Right hindlimb (tissue), 1 donor: Measurements from ENCODE around the gene FBXL7.

Experiments
- DNase-seq: peaks from one replicate; pipeline ENCODE4 v3.0.0-alpha.2; 2018

The FBXL7 gene

DNA sequence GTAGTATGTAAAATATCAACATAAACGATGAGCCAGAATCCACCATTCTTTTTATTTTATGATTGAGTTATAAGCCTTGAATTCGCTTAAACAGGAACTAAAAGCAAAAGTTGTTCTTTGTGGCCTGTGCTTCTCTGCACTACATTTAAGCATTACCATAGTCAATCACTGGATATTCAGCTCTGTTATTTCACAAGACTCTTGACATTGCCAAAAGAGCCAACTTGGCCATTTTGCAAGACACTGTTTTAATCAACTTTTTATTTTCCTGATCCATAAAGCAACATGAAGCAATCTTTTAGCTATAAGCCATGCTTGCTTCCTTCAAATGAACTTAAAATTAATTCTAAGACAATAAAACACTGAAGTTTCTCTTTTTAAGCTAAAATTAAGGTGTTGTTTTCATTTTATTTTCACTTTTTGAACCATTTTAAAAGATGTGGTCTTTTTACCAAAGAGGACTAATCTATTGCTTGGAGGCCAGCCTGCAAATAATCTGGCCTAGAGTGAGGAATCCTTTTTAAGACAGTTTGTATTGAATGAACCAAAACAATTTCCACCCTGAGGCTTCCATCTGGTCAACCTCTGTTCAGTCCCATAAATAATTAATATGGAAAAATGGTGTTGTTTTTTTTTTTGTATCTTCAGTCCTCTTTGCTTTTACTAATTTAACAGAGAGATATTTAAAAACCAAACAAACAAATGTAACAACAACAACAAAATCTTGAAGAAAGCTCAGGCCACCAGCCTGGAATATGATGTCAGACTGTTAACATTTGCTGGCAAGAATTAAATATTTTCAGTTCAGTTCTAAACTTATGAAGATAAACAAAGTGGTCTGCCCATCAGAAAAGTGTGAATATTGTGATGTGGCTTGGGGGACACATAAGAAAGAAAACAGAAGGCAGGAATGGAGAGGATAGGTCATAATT lies 405.2 kb downstream of the FBXL7 start:
- no peak for DNase-seq

DNA sequence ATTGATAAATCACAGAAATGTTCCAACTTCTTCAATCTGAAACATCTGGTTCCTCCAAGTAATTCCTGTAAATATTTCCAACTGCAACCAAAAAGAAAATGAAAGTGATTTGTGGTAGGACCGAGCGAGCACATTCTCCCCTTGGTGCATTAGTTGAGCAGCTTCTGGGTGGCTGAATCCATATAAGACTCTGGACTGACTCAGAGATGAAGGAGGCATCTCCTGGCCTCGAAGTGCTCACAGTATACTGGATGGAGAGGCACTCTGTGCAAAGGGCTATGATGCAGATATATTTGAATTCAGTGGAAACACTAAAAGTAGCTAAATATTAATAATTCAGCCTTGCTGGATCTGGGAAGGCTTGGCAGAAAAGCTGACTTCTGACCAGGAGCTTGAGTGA lies 414.7 kb downstream of the FBXL7 start:
- DNase-seq: no peak

DNA sequence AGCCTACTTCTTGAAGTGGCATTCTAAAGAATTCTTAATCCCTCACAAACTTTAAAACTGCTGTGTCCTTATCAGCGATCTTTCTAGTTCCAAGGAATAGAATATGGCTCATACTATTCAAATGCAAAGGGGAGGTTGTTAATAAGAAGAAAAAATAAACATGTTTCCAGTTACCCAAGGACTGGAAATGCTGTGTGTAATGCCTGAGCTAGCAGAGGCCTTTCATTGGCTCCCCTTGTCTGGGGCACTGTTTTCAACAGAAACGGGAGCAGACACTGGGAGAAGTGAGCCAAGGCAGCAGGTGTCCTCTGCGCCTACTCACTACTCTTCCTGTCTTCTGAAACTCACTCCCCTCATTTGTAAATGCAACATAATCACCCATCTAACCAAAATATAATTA lies 426.6 kb downstream of the FBXL7 start:
- DNase-seq: no peak

DNA sequence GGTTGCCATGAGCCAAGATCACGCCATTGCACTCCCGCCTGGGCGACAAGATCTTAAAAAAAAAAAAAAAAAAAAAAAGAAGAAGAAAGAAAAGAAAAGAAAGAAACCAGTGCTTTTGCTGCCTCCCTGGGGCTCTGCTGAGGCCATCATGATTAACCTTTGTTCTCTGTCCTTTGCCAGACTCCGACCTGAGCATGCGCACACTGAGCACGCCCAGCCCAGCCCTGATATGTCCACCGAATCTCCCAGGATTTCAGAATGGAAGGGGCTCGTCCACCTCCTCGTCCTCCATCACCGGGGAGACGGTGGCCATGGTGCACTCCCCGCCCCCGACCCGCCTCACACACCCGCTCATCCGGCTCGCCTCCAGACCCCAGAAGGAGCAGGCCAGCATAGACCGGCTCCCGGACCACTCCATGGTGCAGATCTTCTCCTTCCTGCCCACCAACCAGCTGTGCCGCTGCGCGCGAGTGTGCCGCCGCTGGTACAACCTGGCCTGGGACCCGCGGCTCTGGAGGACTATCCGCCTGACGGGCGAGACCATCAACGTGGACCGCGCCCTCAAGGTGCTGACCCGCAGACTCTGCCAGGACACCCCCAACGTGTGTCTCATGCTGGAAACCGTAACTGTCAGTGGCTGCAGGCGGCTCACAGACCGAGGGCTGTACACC lies 427.9 kb downstream of the FBXL7 start:
- DNase-seq: no peak

DNA sequence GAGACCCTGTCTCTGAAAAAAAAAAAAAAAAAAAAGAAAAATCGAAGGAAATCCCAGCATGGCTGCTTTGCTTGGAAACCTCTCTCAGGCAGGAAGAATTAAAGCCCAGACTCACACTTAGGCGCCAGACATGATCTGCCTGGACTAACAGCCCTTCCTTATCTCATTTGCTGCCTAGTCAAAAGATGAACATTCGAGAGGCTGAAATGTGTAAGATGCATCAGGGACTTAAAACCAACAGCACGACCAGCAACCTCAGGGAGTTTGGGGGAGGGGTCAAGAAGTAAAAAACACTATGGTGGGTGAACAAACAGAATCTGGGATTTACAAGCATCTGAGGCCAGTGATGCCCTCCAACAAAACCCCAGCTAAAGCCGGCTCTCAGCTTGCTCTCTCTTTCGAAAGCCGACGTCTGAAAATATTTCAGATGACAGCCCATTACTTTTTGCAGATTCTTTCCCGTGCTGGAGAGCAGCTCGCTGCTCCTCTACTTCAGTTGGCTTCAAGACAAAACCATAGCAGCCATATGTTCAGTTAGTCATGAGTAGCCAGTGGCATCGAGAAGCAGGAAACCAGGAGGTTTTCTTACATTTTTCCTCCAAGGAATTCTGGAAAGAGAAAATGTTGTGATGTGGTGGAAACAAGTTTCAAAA lies 429.8 kb downstream of the FBXL7 start:
- DNase-seq: peak; percentile 30

DNA sequence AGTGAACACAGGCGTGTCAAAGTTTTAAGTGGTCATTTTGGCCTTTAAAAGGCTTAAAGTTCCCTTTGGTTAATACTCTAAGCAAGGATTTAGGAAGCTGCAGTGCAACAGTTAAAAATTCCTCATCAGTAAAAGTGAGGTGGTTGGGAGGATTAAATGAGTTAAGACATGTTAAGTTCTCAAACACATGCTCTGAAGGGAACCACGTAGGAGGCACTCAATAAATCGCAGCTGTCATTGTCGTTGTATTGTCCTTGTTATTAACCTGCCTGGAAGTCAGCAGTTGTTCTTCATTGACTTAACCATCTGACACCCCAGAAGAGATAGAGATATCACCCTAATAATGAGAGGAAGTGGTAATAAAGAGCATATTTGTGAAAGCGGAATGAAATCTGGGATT lies 432.1 kb downstream of the FBXL7 start:
- no peak for DNase-seq

DNA sequence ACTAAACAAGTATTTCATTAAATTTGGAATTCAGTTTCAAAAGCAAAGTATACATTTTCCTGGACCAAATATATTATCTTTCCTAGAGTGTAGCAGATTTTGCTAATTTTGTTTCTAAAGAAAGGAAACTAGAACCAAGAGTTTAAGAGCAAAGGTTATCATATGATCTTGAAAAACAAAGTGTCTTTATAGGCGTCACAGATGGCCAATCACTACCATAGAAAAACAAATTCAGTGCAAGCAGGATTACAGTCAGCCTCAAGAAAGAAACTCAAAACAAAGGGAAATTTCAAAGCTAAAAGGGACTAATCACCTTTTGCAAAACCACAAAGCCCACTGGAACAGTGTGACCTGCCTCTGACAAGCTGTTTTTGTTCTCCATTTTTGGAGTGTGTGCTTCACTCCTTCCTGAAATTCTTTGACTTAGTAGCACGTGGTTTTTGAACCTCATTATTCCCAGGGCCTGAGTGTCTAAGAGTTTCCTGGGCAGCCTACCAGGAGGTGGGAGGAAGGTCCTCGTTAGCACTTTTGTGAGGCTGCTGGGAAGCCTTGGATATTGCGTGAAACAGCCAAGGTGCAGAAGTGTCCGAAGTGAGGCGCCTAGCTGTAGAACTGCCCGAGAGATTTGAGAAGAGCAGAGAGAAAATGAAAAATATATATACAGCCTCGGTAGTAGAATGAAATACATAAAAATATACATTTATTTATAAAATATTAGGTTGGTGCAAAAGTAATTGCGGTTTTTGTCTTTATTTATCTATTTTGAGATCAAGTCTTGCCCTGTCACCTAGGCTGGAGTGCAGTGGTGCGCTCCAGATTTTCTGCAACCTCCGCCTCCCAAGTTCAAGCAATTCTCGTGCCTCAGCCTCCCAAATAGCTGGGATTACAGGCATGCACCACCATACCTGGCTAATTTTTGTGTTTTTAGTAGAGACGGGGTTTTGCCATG lies 433.6 kb downstream of the FBXL7 start:
- no peak for DNase-seq

DNA sequence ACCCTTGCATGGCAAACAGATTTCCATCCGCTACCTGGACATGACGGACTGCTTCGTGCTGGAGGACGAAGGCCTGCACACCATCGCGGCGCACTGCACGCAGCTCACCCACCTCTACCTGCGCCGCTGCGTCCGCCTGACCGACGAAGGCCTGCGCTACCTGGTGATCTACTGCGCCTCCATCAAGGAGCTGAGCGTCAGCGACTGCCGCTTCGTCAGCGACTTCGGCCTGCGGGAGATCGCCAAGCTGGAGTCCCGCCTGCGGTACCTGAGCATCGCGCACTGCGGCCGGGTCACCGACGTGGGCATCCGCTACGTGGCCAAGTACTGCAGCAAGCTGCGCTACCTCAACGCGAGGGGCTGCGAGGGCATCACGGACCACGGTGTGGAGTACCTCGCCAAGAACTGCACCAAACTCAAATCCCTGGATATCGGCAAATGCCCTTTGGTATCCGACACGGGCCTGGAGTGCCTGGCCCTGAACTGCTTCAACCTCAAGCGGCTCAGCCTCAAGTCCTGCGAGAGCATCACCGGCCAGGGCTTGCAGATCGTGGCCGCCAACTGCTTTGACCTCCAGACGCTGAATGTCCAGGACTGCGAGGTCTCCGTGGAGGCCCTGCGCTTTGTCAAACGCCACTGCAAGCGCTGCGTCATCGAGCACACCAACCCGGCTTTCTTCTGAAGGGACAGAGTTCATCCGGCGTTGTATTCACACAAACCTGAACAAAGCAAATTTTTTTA lies 436.7 kb downstream of the FBXL7 start:
- no peak for DNase-seq

DNA sequence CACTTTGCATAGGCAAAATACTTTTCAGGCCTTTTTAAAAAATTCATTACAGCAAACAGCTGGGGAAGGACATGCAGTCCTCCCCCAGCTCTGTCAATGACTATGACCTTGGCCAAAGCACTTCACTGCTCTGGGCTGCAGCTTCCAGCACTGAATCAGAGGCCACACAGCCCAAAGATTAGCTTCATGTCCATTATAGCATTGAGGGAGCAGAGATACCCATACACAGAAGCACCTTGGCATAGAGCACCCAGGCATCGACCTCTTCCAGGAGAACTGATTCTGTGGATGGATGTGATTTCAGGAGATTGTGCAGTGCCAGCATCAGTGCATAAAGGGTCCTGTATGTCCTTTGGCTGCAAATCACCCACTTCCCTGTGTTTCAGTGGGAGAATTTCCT lies 437.7 kb downstream of the FBXL7 start:
- DNase-seq: no peak

DNA sequence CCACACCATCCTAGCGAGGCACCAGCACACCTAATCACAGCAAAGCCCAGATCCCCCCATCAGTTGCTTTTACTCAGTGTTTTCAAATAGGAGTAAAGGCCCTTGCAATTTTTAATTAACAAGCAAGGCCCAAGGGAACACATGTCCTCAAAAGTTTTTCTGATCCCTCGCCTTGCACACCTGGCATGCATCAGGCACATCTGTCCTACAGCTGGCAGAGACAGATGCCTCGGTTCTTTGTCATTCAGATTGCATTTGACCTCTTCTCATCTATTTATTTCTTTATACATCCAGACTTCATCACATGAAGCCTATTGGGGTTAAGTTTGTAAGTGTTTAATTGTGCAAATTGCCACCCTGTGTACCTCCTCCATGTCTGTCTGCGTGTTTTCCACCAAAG lies 438.2 kb downstream of the FBXL7 start:
- no peak for DNase-seq

DNA sequence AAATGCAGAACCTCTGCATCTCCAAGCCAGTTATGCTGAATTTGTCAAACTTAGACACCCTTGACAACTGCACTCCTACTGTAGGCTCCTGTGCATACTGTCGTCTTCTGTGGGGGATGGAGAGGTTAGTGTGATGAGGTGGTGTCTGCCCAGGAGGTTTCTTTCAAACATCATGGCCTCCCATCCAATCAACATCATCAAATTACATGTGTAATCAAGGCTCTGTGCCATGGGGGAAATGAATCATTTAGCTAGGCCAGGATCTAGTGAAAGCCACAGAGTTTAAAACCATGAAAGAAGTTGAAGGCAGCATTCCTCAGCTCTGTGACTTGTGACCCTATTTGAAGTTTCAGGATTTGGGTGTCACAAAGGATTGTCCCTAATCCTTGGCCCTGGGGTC lies 439.0 kb downstream of the FBXL7 start:
- DNase-seq: no peak

DNA sequence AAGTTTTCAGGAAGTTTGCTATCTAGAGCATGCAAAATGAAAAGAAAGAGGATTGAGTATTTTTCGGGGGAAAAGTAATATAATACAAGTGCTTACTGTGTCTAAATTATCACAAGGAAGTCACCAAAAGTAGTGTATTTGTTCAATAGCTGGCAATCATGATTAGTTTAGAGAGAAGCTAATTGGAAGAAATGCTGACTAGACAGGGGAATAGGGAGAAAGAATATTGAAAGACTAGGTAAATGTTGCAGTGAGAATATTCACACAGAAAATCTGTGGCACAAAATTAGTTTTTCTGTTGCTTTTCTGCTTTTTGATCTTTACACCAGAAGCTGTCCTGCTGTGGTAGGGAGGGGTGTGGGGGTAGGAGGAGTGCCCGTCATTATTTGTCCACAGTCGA lies 440.9 kb downstream of the FBXL7 start:
- DNase-seq: no peak

DNA sequence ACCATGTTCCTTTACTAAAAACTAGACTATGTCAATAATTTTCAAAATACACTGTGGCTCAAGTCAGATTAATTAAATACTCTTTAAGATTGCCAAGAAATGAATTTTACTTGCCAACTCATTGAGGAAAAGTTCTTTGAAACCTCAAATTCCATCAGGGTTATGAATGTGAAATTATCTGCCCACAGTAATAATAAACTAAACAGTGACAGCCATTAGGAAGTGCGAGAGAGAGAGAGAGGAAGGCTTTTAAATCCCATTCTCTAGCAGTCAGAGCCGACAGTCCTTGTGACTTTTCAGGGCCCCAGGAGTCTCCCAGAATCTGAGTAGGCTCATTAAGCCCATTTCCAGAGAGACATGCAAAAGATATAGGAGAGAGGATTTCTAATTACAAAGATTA lies 443.5 kb downstream of the FBXL7 start:
- no peak for DNase-seq

DNA sequence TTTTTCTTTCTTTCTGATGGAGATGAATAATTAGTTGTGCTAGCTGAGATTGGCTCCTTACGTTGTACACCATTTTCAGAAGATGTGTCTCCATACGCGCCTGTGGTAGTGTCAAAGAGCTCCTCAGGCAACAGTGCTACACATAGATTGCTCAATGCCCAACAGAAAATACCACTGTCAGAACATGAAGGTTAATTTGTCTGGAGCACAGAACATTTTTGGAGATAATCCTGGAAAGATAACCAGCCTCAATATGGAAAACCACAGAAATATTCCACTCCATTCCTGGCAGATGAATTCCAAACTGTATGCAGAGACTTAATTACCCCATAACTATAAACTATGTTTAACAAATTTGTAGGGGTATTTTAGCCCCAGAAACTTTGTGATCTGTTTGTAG lies 446.0 kb downstream of the FBXL7 start:
- no peak for DNase-seq

DNA sequence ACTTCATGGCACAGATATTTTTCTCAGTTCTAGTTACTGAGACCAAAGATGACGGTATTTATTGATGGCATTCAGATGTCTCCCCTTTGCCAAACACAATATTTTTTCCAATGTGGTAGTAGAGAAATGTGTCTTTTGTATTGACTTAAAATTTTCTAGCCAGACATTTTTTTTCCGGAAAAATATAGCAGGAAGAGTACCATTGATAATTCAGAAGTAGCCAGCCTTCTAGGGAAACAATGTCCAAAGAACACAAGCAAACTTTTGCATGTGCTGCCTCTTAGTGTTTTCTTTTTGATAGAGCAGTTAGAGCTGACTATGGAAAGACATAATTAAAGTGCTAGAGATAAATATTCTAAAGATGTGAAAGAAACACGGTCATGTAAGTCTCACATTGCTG lies 448.2 kb downstream of the FBXL7 start:
- DNase-seq: no peak

DNA sequence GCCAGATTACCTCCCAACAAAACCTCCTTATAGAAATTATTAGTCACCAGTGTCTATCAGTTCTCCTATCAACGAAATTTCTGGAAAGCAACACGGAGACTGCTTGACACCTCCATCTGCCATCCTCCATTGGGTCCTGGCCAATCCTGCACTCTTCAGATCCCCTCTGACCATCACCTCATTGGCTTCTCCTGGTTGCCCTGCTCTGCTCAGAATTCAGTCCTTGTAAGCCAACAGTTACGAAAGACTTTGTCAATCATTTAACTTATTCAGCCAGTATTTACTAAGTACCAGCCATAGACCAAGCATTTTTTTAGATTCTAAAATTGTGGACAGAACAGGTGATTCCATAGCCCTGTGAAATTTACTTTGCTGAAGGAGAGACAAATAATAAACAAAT lies 451.1 kb downstream of the FBXL7 start:
- no peak for DNase-seq

DNA sequence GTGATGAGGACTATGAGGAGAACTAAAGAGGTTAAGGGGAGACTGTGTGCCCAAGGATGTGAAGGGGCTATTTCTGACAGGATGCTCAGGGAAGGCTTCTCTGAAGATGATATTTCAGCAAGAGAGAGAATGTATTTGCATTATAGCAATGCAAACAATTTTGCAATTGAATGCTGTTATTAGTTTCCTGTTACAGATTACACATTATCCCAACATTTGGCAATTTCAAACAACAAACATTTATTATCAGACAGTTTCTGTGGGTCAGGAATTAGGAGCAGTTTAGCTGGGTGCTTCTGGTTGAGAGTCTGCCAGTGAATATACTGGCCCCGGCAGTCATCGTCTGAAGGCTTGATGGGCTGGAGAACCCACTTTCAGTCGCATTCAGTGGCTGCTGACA lies 451.6 kb downstream of the FBXL7 start:
- no peak for DNase-seq

DNA sequence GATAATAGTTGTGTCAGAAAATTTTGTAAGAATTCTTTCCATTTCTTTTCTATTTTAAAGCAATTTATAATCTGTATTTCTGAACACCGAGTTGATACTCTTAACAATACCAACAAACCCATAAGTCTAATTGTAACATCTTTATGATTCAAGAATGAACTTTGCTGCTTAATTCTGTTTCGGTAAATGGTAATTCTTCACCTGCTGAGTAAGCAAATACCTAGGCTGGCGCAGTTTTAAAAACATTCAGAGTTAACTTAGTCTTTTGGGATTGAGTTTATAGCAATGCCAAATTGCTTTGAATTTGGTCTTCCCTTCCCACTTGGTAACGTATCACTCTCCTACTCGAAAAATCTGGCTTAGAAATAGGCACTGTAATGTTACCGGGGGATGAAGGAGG lies 456.6 kb downstream of the FBXL7 start:
- DNase-seq: no peak

DNA sequence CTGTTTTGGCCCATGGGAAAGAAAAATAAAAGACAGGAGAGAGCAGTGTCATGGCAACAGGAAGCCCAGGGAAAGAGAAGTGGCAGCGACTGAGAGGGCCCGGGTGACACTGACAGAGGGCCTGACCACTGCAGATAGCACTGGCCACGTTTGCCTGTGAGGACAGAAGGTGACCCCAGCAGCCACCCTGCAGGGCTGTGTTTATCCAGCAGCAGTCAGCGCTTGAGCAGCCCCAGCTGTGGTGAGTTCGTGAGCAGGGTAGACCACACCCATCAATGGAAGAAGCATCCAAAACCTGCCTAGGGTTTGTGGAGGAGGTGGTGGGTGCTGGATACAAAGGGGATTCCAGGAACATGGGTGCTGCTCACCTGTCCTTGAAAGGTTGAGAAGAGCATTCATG lies 457.1 kb downstream of the FBXL7 start:
- DNase-seq: no peak

DNA sequence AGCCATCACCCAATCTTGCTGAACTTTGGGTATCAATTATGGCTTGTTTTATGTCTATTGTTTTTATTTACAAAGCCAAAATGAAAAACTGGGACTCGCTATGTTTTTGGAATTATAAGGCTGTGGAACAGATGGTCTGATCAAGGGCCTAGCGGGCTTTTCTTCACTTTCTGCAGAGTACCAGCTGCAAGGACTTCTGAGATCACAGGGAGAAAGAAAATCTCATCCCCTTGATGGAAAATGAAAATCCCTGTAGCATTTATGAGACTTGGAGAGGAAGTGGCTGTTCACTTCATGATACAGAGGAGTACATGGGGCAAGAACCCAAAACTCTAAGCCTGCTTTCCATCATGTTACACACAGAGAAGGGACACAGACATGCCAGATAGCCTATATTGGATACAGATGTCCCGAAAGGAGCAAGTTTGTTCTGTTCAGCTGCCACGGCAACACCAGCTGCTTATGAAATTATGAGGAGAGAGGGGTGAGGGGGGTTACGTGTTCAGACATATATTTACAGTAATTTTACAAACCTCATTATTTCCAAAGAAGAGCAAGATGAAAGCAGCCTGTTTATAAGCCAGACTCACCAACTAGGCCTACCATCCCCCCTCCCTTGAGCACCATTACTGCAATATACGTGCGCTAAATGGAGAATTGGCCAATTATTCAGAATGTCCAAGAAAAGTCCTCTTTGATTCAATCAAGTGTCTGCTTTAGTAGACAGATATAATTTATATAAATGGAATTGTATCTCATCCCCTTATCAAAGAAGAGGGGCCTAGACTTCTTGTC lies 459.6 kb downstream of the FBXL7 start:
- DNase-seq: peak; percentile 84

DNA sequence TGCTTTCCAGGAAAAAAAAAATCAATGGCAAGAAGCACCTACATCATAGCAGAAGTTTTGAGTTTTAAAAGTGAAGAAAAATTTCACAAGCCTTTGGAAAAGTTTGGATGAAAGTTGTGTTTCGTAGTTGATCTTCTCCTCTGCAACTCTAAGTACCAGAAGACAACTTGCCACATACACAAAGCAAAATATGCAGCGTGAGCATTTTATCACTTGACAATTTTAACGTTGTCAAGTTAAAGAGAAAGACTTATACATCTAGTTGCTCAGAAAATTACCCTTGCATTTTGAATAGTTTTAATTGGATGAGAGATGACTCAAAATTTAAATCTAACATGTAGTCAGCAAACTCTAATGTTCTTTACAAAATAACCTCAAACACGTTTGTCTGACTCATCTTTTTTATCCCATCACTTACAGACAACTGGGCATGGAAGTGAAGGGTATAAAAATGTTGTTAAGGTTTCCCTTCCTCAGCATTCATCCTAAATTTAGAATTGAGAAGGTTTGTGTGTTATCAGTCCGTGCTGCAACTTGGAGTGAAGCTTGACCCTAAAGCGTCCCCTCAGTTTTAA lies 466.2 kb downstream of the FBXL7 start:
- no peak for DNase-seq
